GM19043 (cell line): ENCODE measurements around the gene CAST.

Experiments used
- ATAC-seq: cut with Tn5 transposase; IDR thresholded peaks from one replicate; pipeline ENCODE4 v1.9.1; 2021; ENCODE audit warnings: low read depth; ENCODE audit not compliant: unreplicated experiment

The CAST gene

DNA sequence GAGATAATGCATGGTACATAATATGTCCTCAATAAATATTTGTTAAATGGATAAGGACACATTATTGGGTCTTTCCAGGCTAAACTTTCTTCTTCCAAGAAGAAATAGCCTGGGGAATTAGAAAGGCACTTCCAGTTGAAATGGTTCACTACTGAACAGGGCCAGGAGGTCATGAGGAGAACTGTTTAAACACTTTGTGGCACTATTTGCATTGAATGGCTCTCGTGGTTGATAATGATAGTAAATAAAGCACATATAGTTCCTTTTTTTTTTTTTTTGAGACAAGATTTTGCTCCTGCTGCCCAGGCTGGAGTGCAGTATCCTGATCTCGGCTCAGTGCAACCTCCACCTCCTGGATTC, 19.9 kb upstream of the CAST start:
- ATAC-seq, result no peak

DNA sequence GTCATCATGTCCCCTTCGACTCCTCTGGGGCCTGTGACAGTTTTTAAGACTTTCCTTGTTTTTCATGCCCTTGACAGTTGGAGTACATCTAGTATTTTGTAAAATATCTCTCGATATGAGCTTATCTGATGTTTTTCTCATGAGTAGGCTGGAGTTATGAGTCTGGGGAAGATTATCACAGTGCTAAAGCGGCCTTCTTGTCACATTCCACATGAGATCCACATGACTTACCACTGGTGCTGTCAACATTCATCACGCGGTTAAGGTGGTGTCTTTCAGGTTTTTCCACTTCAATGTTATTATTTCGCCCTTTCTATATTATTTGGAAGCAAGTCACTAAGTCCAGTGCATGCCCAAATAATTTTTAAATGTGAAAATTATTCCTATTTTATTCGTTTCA, 17.1 kb upstream of the CAST start:
- ATAC-seq, result no peak

DNA sequence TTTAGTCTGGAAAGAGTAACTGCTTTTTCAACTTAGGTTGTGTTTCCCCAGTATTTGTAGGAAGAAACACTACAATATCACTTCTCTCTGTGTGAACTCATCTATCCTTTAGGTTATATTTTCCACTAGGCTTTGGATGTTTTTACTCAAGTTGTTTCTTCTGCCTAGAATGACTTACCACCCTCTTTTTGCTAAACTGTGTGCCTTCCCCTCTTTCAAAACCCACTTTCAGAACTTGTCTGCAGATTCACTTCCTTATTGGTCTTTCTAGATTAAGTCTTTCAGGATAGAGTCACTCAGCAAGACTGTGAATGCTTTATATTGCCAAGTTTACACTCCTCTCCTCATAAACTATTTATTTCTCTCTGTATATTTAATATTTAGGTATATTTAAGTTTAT, 14.2 kb upstream of the CAST start:
- ATAC-seq, result no peak

DNA sequence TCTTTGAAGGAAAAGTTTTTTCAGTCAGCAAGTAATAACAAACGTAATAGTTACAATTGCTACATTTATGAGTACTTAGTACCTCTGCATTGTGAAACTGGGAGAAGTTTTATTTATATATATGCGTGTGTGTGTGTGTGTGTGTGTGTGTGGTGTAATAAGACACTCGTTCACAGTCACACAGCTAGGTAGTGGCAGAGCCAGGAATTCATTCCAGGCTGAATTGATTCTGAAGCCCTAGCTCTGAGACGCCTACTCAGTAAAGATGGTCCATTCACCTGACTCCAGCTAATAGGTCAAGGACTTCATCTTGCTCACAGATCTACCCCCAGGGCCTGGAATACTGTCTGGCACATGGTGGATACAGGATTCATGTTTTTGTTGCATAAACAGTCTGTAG, 13.6 kb upstream of the CAST start:
- no peak for ATAC-seq

DNA sequence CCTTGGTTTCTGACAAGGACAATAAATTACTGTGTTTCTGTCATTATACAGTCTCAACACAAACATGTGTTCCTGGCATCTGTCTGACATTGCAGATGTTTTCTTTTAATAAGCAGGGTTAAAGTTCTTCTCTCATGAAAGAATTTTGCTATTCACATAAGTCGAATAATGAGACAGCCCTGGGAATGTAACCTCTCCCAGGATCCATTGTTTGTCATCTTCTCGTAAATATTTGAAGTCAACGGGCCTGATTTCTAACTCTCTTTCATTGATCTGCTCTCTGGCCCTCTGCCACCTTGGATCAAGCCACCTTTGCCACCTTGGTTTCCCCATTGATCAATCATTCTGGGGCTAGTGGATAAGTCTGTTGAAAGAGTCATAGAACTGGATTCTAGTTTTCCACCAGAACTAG, 12.9 kb upstream of the CAST start:
- no peak for ATAC-seq

DNA sequence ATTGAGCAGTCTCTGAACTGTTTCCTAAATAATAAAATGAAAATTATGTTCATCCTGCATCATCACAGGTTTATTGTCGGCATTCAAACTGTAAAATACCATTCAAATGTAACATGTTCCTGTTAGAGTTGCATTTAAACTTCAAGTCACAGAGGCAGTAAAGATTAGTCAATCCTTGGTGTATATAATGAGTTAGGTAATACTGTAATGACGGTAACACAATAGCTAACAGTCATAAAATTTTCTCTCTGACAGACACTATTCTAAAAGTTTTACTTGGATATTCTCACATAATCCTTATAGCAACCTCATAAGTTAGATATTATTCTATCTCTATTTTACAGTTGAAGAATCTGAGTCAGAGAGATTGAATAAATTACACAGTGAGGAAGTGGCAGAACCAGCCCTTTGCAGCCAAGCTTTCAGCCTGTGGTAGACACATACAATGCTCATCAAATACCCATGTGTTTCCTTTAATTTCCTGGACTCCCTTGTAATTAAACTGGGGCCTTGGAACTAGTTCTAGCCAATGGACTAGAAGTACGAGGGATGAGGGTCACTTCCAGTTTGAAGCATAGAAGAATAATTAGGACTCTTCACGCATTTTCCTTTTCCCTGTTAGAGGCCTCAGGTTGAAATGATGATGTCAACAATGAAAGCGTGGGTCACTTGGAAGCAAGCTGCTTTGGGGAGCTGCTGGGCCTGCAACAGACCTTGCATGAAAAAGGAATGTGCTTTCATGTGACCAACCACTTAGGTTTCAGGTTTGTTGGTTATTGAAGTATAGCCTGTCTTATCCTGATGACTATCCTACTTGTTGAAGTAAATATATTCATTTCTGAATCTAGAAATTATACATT, 12.3 kb upstream of the CAST start:
- ATAC-seq, result no peak

DNA sequence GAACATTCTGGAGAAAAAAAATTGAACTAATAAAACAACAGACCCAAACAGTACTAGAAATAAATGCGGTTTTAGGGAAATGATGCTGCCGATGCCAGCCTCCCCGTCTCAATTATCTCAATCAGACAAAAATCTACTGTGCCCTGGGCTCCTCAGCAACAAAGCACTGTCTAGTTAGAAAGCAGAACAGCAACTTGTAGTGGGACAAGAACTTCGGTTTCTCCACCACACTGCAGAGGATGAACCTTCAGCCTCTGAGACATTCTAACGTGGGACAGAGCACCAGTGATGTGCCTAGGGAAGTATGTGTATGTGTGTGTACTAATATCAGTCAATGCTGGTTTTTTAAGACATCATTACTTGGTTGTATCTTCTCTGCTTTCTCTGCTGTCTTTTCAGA, 11.1 kb upstream of the CAST start:
- ATAC-seq, result no peak

DNA sequence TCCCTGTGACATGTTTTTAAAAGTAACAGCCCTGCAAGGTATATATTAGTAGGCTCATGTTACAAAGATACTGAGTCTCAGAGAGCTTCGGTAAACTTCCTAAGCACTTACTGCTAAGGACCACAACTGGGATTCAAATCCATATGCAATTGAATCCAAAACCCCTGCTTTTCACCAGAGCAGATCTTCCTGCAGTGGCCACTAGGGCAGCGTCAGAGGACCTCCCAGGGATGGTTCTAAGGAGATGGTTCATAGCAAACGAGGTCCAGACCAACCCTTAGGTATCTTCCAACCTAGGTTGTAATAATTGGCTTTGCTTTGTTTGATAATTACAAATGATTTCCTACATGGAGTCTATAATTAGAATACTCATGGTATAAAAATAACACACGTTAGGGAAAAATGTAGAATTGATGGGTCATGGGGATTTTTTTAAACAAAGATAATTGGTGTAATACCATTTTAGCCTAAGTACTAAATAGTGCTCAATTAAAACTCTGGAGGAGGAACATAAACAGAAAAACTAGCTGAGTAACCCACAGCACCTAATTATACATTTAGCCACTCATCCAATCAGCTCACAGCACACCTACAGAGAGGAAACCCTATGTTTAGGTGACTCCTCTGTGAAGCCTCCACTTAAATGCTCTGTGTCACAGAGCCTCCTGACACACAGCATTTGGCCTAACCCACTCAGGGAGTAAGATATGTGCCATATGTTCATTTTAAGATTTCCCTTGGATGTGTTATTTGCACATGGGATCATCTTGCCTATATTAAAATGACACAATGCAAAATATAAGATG, 10.0 kb upstream of the CAST start:
- no peak for ATAC-seq

DNA sequence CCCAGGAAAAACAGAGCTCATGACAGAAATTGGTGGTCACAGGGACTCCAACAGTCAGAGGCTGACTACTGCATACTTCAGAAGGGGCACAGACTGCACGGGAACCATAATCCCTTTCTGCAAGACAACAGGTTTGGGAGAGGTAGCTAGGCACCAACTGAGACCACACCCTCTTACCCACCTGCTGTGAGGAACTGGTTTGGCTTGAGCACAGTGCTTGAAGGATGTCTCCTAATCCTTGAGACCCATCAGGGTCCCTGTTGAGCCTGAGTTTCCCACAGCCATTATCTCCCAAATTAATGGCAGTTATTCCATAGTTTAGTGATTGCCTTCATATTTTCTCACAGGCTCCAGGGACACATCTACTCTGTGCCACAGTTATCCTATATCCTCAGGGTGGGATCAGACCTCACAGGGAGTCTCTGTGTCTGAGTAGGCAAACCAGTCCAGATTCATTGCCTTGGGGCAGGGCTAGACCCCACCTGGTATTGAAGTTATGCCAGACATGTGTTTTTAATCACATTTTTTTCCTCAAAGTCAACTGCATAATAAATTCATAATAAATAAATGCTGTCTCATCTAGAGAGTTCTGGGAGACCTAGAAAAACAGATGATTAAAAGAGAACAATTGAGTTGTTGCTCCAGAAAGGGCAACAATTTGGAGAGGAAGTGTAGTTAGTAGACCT, 9.3 kb upstream of the CAST start:
- no peak for ATAC-seq

DNA sequence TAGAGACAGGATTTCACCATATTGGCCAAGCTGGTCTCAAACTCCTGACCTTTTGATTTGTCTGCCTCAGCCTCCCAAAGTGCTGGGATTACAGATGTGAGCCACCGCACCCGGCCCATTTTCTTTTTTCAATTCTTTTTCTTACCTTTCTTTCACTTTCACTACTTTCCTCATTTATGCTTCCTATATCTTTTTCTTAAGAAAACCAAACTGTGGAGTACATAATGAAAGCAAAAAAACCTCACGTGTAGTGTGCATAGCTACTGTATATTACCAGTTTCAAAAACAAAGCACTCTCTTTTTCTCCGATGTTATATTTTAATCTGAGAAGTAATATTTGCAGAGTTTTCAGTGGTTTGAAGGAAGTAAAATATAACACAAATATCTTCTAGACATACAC, 8.0 kb upstream of the CAST start:
- ATAC-seq, result no peak

DNA sequence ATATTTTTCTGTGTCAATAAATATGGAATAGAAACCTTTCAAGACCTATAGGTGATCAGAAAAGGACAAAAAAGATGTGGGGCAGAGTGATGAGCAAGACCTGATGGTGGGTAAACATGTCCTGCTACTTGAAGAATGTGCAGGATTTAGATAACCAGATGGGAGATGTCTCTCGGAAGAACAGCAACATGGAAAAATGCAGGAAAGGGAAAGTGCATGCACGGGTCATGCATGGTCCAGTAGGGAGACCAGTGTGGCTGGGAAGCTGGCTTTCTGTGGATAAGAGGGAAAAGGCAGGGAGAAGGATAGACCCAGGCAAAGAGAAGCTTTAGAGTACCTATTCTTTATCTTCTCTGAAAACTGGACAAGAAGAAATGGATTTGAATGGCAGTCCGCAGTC, 7.1 kb upstream of the CAST start:
- no peak for ATAC-seq

DNA sequence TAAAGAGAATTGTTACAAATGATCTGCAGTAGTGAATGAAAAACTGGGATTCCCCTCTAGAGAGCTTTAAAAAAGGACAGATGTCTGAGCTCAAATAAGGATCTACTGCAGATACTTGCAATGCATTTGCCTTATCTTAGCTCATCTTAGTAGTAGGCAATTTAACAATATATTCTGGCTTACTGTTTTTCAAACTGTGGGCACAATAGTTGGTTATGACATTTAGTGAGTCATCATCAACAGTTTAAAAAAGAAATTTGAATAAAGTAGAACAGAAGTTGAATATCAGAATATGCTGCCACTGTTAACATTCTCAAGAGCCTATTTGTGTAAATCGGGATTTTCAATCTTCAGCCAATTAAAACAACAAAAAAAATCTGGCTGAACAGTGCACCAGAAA, 6.7 kb upstream of the CAST start:
- ATAC-seq, result no peak

DNA sequence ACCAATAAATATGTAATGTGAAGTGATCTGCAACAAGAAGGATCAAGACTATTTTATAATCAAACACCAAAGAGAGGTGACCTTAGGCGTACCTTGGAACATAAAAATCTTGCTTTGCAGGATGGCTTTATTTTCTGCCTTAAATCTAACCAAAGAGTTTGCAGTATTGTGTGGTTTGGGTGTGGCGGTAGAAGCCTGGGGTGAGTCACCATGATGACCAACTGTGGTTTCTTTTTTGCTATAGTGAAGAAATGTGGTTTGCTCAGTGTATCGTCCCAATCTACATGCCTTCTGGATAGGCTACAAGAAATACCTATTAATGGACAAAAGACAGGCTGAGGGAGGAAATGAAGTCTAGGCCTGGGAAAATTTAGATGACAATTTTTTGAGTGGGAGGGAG, 5.1 kb upstream of the CAST start:
- ATAC-seq, result peak; percentile 69

DNA sequence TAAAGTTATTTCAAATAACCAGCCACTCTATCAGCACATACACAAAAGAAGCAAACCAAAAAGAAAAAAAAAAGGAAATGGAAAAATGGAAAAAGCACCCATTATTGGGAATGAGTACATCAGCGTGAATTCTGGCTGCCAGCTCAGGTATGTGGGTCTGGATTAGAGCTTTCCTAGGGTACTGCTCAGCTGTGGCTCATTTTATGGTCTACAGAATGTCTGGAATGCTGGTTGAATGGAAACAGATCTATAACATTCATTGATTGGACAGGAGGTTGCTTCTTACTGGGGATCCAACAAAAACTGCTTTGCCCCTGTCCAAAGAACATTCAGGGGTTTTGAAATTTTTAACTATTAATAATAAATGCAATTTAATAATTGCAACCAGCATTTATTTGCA, 3.9 kb upstream of the CAST start:
- no peak for ATAC-seq

DNA sequence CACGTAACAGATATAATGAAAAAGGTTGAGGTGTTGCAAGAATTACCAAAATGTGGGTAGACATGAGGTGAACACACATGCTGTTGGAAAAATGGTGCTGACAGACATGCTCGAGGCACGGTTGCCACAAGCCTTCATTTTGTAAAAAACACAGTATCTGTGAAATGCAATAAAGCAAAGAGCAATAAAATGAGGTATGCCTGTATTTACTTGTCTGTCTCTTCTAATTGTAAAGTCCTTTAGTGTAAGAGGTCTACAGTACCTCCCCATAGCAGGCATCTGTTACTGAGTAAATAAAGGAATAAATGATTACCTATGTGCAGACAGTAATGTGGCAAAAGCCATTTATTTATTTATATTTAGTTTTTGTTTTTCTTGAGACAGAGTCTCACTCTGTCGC, 3.0 kb upstream of the CAST start:
- ATAC-seq, result no peak

DNA sequence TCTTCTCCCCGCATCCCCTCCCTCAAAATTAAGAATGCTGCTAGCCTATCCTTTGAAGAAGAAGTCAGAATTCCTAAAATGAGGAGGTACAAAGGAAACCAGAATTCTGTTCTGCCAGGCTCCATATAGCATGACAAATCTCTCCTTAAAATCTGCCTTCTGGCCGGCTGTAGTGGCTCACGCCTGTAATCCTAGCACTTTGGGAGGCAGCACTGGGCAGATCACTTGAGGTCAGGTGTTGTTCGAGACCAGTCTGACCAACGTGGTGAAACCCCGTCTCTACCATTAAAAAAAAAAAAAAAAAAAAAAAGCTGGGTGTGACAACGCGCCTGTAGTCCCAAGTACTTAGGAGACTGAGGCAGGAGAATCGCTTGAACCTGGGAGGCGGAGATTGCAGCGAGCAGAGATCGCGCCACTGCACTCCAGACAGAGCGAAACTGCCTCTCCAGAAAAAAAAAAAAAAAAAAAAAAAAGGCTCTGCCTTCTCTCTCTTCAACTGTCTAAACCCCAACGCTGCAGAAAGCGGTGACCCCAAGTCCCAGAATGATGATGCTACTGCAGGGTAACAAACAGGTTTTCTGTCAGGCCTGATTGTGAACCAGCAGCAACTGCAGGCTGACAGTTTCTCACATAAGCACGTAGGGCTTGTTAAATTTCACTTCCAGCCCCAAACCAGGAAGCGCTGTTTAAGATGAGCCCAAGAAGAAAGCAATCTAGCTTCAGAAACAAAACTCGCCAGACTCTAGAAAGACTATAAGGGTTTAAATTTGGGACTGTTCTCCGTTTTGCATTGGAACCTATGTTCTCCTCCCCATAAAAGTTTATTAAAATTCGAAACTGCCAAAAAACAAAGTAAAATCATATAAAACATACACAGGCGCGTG, 963 bp upstream of the CAST start:
- ATAC-seq, result peak; percentile 21

DNA sequence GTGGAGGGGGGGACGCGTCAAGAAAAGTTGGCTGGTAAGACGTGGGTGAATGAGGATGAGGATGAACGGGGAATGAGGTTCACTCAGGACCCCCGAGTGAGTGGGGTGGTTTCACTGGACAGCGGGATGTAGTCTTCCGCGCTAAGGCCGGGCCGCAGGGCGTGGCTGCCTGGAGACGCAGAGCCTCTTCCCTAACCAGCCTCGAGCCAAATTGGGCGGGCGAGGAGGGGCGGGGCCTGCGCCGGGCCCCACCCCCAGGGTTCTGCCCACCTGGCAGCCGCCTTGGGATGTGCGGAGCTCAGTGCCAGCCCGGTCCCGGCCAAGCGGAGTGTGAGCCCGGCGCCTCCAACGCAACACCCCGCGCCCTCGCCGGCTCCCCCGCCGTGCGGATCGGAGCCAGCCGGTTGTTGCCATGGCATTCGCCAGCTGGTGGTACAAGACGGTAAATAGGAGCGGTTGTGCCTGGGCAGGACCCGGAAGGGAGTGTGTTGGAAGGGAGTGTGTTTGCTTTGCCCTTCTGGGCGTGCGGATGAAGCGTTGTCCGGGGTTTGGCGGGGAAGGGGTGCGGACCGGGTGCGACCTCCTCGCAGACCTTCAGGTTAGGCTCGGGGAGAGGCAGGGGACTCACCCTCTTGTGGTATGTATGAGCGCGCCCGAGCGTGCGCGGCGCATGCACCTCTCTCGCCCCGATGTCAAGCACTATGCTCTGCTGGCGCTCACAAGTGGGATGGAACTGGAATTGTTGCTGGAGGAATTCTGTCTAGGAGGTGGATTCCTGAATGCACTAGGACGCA, 746 bp downstream of the CAST start:
- peak; percentile 66 for ATAC-seq

DNA sequence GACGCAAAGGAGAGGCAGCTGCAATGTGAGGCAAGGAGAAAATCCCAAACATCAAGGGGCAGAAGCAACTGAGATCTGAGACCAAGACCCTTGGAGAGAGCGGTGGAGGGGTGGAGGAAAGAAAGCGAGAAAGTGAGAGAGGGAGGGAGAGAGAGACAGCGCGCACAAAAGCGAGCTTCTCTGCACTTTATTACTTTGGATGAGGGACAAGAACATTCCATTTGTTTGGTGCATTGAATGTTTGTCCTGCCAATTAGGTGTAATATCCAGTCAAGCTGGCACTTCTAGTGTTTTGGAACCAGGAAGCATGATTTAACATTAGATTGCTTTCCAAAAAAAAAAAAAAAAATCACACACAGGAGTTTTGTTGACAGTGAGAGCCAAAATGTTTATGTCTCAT, 1.4 kb downstream of the CAST start:
- no peak for ATAC-seq

DNA sequence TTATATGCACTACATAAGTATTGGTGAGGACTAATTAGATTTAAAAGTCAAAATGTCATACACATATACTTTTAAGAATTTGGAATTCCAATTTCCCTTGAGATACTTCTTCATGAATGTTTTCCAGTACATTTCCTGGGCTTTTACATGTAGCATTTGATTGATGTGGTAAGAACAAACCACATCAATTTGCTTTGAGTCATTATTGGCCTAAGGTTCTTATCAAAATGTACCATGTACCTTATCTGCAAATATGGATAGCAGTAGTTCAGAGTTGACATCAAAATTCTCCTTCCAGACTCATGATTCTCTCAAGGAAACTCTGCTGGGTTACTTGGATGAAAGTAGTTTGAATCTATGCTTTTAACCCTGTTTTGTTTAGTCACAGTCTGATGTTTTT, 2.5 kb downstream of the CAST start:
- no peak for ATAC-seq

DNA sequence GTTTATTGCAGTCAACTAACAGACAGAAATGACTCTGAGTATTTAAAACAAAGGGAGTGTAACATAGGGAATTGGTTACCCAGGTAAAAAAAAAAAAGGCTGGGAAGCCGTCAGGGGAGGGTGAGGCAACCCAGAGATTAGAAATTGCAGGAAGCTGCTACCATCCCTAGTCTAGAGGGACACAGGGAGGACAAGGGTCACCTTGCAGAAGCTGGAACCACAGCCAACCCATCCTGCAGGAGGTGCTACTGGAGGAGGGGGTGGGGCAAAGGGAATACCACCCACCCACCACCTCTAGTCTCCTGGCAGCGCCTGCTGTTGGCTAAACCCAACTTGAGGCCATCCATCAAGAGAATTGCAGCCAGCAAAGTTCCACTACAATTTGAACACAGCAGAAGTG, 6.5 kb downstream of the CAST start:
- ATAC-seq, result no peak
